OCI-LY1 (cell line): ENCODE results near the gene S100A14.

Source experiments
- H2AFZ ChIP-seq: fragments of 200-600 bp; sonication (generic), shearing (Covaris generic); 2 replicates; pipeline ENCODE4 v1.6.0; 2014; ENCODE audit warnings: antibody characterized with exemption, mild to moderate bottlenecking, low read length
- H3F3A ChIP-seq: fragments of 200-600 bp; sonication (generic), shearing (Covaris generic); 2 replicates; pipeline ENCODE4 v1.6.0; 2014; ENCODE audit warnings: mild to moderate bottlenecking, antibody characterized with exemption, low read length, moderate library complexity; ENCODE audit not compliant: insufficient read depth
- H3K27ac ChIP-seq: fragments of 200-600 bp; sonication (generic); 2 replicates; pipeline ENCODE4 v1.5.1; 2014; ENCODE audit warnings: low read length, mixed run types, mild to moderate bottlenecking, low read depth; ENCODE audit not compliant: poor library complexity, severe bottlenecking
- H3K27me3 ChIP-seq: fragments of 200-600 bp; sonication (generic); 2 replicates; pipeline ENCODE4 v1.6.0; 2014; ENCODE audit warnings: antibody characterized with exemption, mild to moderate bottlenecking, low read length, moderate library complexity; ENCODE audit not compliant: insufficient read depth
- H3K36me3 ChIP-seq: fragments of 200-600 bp; sonication (generic); 2 replicates; pipeline ENCODE4 v1.6.1; 2014; ENCODE audit warnings: mild to moderate bottlenecking, antibody characterized with exemption, low read length, moderate library complexity, mixed read lengths; ENCODE audit not compliant: insufficient read depth
- H3K4me1 ChIP-seq: fragments of 200-600 bp; sonication (generic); 2 replicates; pipeline ENCODE4 v1.5.1; 2014; ENCODE audit warnings: mild to moderate bottlenecking, low read length, moderate library complexity; ENCODE audit not compliant: insufficient read depth, severe bottlenecking
- H3K4me2 ChIP-seq: fragments of 200-600 bp; sonication (generic), shearing (Covaris generic); 2 replicates; pipeline ENCODE4 v1.6.1; 2014; ENCODE audit warnings: low read length
- H3K4me3 ChIP-seq: fragments of 200-600 bp; sonication (generic); 2 replicates; pipeline ENCODE4 v1.5.1; 2014; ENCODE audit warnings: low read length, low read depth, mild to moderate bottlenecking, mixed read lengths; ENCODE audit not compliant: poor library complexity, severe bottlenecking
- H3K79me2 ChIP-seq: fragments of 200-600 bp; shearing (Covaris generic); 2 replicates; pipeline ENCODE4 v1.6.1; 2016; ENCODE audit warnings: mixed run types, low read length, mixed read lengths; ENCODE audit not compliant: insufficient read depth
- H3K9ac ChIP-seq: fragments of 200-600 bp; sonication (generic), shearing (Covaris generic); 2 replicates; pipeline ENCODE4 v1.6.1; 2014; ENCODE audit warnings: mild to moderate bottlenecking, low read length, mixed read lengths
- H3K9me2 ChIP-seq: fragments of 200-600 bp; sonication (generic), shearing (Covaris generic); 2 replicates; pipeline ENCODE4 v1.6.1; 2014; ENCODE audit warnings: low read depth, mild to moderate bottlenecking, low read length, mixed read lengths
- H3K9me3 ChIP-seq: fragments of 200-600 bp; shearing (Covaris generic); 2 replicates; pipeline ENCODE4 v1.6.1; 2014; ENCODE audit warnings: low read length, mixed read lengths
- H4K20me1 ChIP-seq: fragments of 200-600 bp; sonication (generic), shearing (Covaris generic); 2 replicates; pipeline ENCODE4 v1.6.0; 2016; ENCODE audit warnings: mild to moderate bottlenecking, low read length; ENCODE audit not compliant: insufficient read depth
- CTCF ChIP-seq: fragments of 200-600 bp; sonication (generic), shearing (Covaris generic); IDR thresholded peaks from 2 replicates; pipeline ENCODE4 v1.5.1; 2017; ENCODE audit warnings: mild to moderate bottlenecking, antibody characterized with exemption, low read length, moderate library complexity, mixed read lengths
- EZH2 ChIP-seq: fragments of 200-600 bp; sonication (generic), shearing (Covaris generic); IDR thresholded peaks from 2 replicates; pipeline ENCODE4 v1.8.0; 2017; ENCODE audit warnings: borderline replicate concordance, mixed run types, mild to moderate bottlenecking, antibody characterized with exemption, low read length, moderate library complexity, mixed read lengths

Gene S100A14

GRCh38 chr1:153627715-153628626, 11.8 kb upstream of the S100A14 start, which contains the start of gene S100A1:
TSS of gene S100A1 (plus strand) at chr1:153628434. CDS start at chr1:153630522, 2,088 bp downstream.
- H3K27ac ChIP-seq, result no peak within 1 kb of the TSS
- no peaks in the 10 kb centered on the region for H4K20me1 ChIP-seq
- H3F3A ChIP-seq, result no peaks in the 10 kb centered on the region
- H3K27me3 ChIP-seq, result no peaks in the 10 kb centered on the region
- H3K4me1 ChIP-seq, result peaks cover 18% of the 10 kb centered on the region
- H3K79me2 ChIP-seq, result no peaks in the 10 kb centered on the region
- H3K36me3 ChIP-seq, result 0 out of 2 replicates have a peak, but pooled peaks cover 3% of the 10 kb centered on the region
- H2AFZ ChIP-seq, result no peak within 1 kb of the TSS
- H3K9me2 ChIP-seq, result no peaks in the 10 kb centered on the region
- H3K4me2 ChIP-seq, result peak within 1 kb of the TSS; percentile 45
- no peak; the same call in none of the 2 replicates for TF ChIP-seq CTCF
- no peak for TF ChIP-seq EZH2
- peak within 1 kb of the TSS; percentile 40 for H3K4me3 ChIP-seq
- H3K9ac ChIP-seq, result peak within 1 kb of the TSS; percentile 46; the same call in 1 of the 2 replicates
- no peaks in the 10 kb centered on the region for H3K9me3 ChIP-seq

DNA sequence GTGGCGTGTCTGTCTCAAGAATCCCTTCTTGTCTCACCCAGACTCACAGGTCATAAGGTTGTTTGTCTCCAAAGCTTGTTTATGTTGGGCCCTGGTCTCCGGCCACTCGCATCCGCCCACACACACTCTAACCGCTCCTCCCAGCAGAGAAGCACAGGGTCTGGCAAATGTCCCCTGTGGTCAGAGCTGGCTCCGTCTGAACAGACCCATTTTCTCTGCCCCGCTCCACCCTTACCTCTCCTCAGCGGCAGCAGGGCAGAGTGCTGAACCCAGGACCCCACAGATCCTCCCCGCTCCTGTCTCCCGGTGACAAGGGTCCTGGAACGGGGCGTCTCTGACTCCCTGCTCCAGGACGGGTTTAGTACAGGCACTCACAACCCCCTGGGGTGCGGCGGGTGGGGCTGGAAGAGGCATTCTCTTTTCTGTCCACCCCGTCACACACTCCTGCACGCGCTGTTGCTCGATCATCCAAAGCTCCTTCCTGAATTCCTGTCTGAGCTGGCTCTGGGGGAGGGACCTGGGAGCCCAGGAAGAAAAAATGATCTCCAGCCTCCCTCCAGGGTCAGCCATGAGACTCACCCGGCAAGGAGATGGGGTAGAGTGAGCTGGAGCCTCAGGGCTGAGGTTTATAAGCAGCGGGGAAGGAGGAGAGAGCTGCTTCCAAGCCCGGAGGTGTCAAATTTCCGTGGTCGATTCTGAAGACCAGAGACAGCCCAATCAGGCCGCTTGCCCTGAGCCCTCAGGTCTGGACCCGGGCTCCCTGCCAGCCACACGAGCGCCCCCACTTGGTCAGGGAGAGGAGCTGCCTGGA, 11.0 kb upstream of the S100A14 start, which contains the start of gene S100A13:
Gene S100A13, minus strand, starts transcription at position 602 of the 811 bp plus-strand sequence. CDS start 1,033 bp downstream, outside the sequence.
- Histone ChIP-seq H3K36me3 (no peaks in the 10 kb centered on the region), H3K4me1 (peaks cover 24% of the 10 kb centered on the region), H3K4me2 (peak within 1 kb of the TSS; percentile 45), H3K27me3 (no peaks in the 10 kb centered on the region), H3F3A (no peaks in the 10 kb centered on the region), H4K20me1 (no peaks in the 10 kb centered on the region), H3K9me2 (no peaks in the 10 kb centered on the region), H2AFZ (no peak within 1 kb of the TSS), H3K4me3 (peak within 1 kb of the TSS; percentile 40), H3K9ac (peak within 1 kb of the TSS; percentile 46; the same call in 1 of the 2 replicates), H3K27ac (no peak within 1 kb of the TSS), H3K79me2 (no peaks in the 10 kb centered on the region), H3K9me3 (no peaks in the 10 kb centered on the region)
- no peak for TF ChIP-seq EZH2
- peak; percentile 81 for TF ChIP-seq CTCF

- Histone ChIP-seq H3F3A (no peaks in the 10 kb centered on the region), H3K9me2 (no peaks in the 10 kb centered on the region), H3K4me2 (peak overlapping the region; percentile 45; the same call in 1 of the 2 replicates), H3K36me3 (no peaks in the 10 kb centered on the region), H3K9me3 (no peaks in the 10 kb centered on the region), H3K4me1 (peaks cover 24% of the 10 kb centered on the region), H4K20me1 (no peaks in the 10 kb centered on the region), H3K4me3 (no peak overlapping the region), H3K9ac (peak overlapping the region; percentile 46; the same call in 1 of the 2 replicates), H3K79me2 (no peaks in the 10 kb centered on the region), H3K27ac (no peak overlapping the region), H2AFZ (no peak overlapping the region), H3K27me3 (no peaks in the 10 kb centered on the region)
- TF ChIP-seq EZH2 (no peak), CTCF (no peak)
Measured at GRCh38 chr1:153626477-153626903, 10.4 kb upstream of the S100A14 start.
